Transverse colon (tissue), 4 donors: ENCODE data around the gene FNBP1.

Experiments
- CTCF ChIP-seq, 5 experiments: fragments of 200-600 bp in 3 of 5; fragments of 450-650 bp in 2 of 5; sonication (generic) in 3 of 5; IDR thresholded peaks; 1 replicate in 2 of 5; 2 replicates in 3 of 5; pipeline ENCODE4 v1.5.1; 2016 to 2017; ENCODE audit warnings: antibody characterized with exemption in 5 of 5, inconsistent platforms in 3 of 5, mild to moderate bottlenecking in 2 of 5, moderate library complexity in 1 of 5
- POLR2AphosphoS5 ChIP-seq, 3 donors: sonication (generic); formaldehyde crosslinking; IDR thresholded peaks; one replicate each; pipeline ENCODE4 v1.6.1; 2016; ENCODE audit warnings: antibody characterized with exemption in 3 of 3

DNA sequence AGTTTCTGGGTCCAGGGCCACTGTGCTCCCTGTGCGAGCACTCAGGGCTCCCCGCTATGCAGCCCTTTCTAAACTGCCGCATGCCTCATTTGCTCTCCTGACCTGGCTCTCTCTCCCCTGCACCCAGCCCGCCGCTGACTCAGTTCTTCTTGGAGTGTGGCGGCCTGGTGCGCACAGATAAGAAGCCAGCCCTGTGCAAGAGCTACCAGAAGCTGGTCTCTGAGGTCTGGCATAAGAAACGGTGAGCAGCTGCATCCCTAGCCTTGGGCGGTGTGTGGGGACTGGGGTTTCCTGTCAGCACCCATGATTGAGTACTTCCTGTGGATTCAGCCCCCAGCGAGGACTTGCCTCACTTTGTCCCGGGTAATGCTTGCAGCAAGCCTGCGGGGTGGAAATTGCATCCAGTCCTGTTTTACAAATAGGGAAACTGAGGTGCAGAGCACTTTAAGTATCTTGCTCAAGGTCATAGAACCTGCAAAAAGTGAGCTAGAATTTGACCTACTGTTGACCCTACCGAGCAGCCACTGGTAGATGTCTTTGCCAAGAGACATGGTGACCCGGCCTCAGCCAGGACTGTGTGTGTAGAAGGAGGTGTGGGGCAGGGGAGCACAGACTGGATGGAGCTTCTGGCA lies 179.8 kb downstream of the FNBP1 start:
- TF ChIP-seq CTCF (IDR thresholded peaks at IDR 0.05): no peak
- no peak for TF ChIP-seq POLR2AphosphoS5 (IDR thresholded peaks at IDR 0.05)
